ENCODE data around the gene CDA. TPM values are rescaled to one million over a fixed set of nuclear protein-coding genes. Genes with fewer than 3 reads are reported as not detected.

The CDA gene
- total and polyA plus RNA-seq, 2 donors (not counting 3 experiments of a cell fraction or from before 2014, with no cell fraction given) = 0.35 to 1.9 TPM

DNA sequence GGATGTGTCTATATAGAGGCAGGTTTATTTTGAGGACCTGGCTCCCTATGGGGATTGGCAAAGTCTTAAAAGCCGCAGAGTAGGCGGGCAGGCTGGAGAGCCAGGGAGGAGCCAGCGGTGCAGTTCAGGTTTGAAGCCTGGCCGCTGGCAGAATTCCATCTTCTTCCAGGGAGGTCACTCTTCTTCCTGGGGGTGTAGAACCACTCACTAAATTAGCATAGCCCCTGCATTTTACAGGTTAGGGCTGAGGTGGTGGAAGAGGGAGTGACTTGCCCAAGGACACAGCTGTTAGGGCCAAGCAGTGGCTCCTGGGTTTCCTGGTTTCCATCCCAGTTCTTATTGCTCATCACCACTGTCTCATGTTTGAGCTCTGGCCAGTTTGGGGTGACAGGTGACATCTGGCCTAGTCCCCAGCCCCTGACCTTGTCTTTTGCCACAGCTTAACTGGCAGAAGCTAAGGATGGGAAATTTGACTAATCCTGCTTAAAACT is 45.7 kb downstream of the CDA start:
- H3K27ac ChIP-seq (ENCODE audit: insufficient read depth, low read depth, low read length) = no peak overlapping the region
- peak overlapping the region; percentile 100 for H3K4me2 ChIP-seq (ENCODE audit: insufficient read depth, low read length)
- no peaks in the 10 kb centered on the region for H4K20me1 ChIP-seq (replicated peaks; ENCODE audit: control insufficient read depth, extremely low read depth, insufficient read depth, low read length)
- DNase-seq (ENCODE audit: low read depth, low spot score) (no peak), FAIRE-seq (no peak)
- dilution Hi-C loops (cut with MboI; ENCODE audit: extremely low pct_ligation_motif_present, low sequenced_read_pairs) (no loop called here), intact Hi-C loops (cut with micrococcal nuclease) (loop anchor here (5.0 kb wide), 1 partner anchor 127 kb away; the partner anchor contains the start of gene MUL1)
- H3K9ac ChIP-seq (replicated peaks; ENCODE audit: extremely low read depth, insufficient read depth, low read length) = peak overlapping the region; percentile 73
- peak overlapping the region; percentile 89 to 95 (median 95) for H3K4me3 ChIP-seq (replicated peaks in 1 of 3; ENCODE audit: insufficient read depth in 1 of 3, low read depth in 1 of 3, low read length in 3 of 3)
- ChIA-PET POLR2A (no interaction called here), CTCF (interaction anchor here (1.0 to 7.7 kb wide), 6 partner anchors 17 to 109 kb away, joined by 3 to 173 read pairs (median 6); partner anchors contain the start of gene CDA)
- peak overlapping the region; percentile 99 for H2AFZ ChIP-seq (ENCODE audit: low read depth, low read length)
- no peaks in the 10 kb centered on the region for H3K9me3 ChIP-seq (replicated peaks; ENCODE audit: control insufficient read depth, insufficient read depth, low read length)
- BruUV-seq (replicated peaks) = no TSS peak
- H3K4me1 ChIP-seq (ENCODE audit: control insufficient read depth, extremely low read depth, insufficient read depth, low read length) = peaks cover 10% of the 10 kb centered on the region
- no peaks in the 10 kb centered on the region for H3K9me1 ChIP-seq (replicated peaks; ENCODE audit: control insufficient read depth, extremely low read depth, insufficient read depth, low read length)
- peaks cover 0 to 12% of the 10 kb centered on the region in 2 experiments for H3K36me3 ChIP-seq (ENCODE audit: control insufficient read depth in 2 of 2, extremely low read depth in 1 of 2, insufficient read depth in 2 of 2, low read length in 2 of 2)
- no peak for TF ChIP-seq POLR2AphosphoS5 (IDR thresholded peaks at IDR 0.05; ENCODE audit: insufficient read depth, low read depth, low read length)
- no peak for TF ChIP-seq POLR2A (IDR thresholded peaks at IDR 0.05; ENCODE audit: low read depth, low read length)
- TF ChIP-seq FOS (IDR thresholded peaks at IDR 0.05; ENCODE audit: borderline replicate concordance, insufficient read depth, low read length) = no peak
- TF ChIP-seq MYC (IDR thresholded peaks at IDR 0.05; ENCODE audit: low read depth, low read length) = no peak
- TF ChIP-seq GATA2 (IDR thresholded peaks at IDR 0.05; ENCODE audit: insufficient read depth, insufficient read length, low read depth, low read length) = no peak
- no peak for TF ChIP-seq EZH2 (IDR thresholded peaks at IDR 0.05; ENCODE audit: borderline replicate concordance, low read depth, low read length, severe bottlenecking)
- no peak for TF ChIP-seq JUN (IDR thresholded peaks at IDR 0.05; ENCODE audit: borderline replicate concordance, insufficient read depth, insufficient read length, low read depth)
- TF ChIP-seq, protein P1, sequence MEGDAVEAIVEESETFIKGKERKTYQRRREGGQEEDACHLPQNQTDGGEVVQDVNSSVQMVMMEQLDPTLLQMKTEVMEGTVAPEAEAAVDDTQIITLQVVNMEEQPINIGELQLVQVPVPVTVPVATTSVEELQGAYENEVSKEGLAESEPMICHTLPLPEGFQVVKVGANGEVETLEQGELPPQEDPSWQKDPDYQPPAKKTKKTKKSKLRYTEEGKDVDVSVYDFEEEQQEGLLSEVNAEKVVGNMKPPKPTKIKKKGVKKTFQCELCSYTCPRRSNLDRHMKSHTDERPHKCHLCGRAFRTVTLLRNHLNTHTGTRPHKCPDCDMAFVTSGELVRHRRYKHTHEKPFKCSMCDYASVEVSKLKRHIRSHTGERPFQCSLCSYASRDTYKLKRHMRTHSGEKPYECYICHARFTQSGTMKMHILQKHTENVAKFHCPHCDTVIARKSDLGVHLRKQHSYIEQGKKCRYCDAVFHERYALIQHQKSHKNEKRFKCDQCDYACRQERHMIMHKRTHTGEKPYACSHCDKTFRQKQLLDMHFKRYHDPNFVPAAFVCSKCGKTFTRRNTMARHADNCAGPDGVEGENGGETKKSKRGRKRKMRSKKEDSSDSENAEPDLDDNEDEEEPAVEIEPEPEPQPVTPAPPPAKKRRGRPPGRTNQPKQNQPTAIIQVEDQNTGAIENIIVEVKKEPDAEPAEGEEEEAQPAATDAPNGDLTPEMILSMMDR (IDR thresholded peaks at IDR 0.05; ENCODE audit: extremely low read depth in 1 of 2, insufficient read depth in 1 of 2, low read depth in 1 of 2, low read length in 2 of 2) = no peak
- TF ChIP-seq, protein P2, sequence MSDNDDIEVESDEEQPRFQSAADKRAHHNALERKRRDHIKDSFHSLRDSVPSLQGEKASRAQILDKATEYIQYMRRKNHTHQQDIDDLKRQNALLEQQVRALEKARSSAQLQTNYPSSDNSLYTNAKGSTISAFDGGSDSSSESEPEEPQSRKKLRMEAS (IDR thresholded peaks at IDR 0.05; ENCODE audit: insufficient read depth, insufficient read length) = no peak
- no peaks in the 10 kb centered on the region for H3K79me2 ChIP-seq (ENCODE audit: control insufficient read depth, insufficient read depth, low read length)
- H3K27me3 ChIP-seq (ENCODE audit: control insufficient read depth in 2 of 2, insufficient read depth in 2 of 2, low read length in 2 of 2) = no peaks in the 10 kb centered on the region
